Activated T-cell treated with anti-CD3 and anti-CD28 coated beads for 48 hours (primary cell): ENCODE results near the gene UBAP1.
"Not testable (repeated sequence)": the region's sequence is repeated elsewhere in the genome, so short reads cannot be mapped to it uniquely, and the experiment has no call there.

Experiments
- DNase-seq: peaks from one replicate; pipeline ENCODE4 v3.0.0-alpha.2; 2020; ENCODE audit warnings: low read depth

UBAP1 gene

GRCh38 chr9:34262971-34263370 is 84.1 kb downstream of the UBAP1 start:
- DNase-seq: no peak

GRCh38 chr9:34267660-34268059 is 88.8 kb downstream of the UBAP1 start:
- DNase-seq: no peak

DNA sequence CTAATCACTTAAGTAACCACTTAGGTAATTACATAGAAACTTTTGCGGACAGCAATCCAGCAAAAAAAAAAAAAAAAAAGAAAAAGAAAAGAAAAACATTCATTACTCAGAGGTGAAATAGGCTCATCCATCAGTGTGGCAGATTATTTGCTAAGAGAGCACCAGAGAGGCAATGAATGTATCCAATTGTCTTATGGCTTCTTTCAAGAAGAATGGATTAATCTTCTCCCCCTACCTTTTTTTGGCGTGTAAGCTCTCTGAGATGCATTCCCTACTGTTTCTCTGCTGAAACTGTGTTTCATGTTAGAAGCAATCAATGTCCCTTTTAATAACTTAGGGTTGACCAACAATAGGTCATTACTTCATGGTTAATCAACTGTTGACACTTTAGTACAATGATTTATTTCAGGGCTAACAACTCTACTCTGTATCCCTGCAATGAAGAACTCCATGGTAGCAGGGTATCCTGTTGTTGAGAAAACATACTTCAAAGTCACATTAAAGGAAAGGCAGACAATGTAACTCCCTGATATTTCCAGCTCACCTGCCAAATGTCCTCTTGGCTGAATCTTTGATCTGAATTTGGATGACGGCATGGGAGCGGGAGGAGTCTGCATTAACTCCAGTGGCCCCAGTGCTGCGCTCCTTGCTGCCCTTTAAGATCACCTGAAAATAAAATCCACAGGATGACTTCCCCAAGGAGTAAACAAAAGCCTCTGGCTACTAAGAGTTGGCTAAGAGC is 92.6 kb downstream of the UBAP1 start:
- no peak for DNase-seq

- no peak for DNase-seq
These were observed 93.3 kb downstream of the UBAP1 start for GRCh38 chr9:34272101-34272541.

DNA sequence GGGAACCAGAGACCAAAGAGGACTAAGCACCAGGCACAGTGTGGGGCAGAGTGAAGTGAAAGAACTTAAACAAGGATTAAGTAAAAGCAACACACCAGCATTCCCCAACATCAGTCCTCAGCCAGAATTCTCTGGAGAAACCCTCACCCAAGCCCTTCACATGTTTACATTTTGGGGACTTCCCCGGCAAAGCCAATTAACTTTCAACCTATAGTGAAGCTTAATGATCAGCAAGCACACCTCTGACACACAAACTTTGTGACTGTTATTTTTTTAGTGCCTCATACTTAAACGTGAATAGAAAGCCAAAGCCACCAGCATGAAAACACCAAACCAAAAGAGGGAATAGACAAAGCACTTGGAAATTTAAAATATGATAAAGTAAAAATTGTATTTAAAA is 94.7 kb downstream of the UBAP1 start:
- not testable (repeated sequence) for DNase-seq

- no peak for DNase-seq
These were observed 97.0 kb downstream of the UBAP1 start for GRCh38 chr9:34275811-34276210.

DNA sequence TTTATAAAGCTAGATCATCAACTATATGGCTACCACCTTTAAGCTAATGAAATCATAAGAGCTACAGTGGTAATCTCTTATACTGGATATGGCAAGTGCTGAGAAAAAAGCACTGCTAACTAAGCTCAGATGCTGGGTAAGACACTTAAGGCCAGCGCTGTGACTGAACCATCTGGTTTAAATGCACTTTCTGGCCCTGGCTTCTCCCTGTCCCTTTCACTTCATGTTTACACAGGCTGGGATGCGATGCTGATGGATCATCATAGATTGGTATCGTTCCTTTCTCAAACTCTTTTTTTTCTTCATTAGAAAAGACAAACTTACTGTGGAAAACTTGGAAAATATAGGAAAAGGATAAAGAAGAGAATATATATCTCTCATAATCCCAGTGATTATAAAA is 97.9 kb downstream of the UBAP1 start:
- no peak for DNase-seq

DNA sequence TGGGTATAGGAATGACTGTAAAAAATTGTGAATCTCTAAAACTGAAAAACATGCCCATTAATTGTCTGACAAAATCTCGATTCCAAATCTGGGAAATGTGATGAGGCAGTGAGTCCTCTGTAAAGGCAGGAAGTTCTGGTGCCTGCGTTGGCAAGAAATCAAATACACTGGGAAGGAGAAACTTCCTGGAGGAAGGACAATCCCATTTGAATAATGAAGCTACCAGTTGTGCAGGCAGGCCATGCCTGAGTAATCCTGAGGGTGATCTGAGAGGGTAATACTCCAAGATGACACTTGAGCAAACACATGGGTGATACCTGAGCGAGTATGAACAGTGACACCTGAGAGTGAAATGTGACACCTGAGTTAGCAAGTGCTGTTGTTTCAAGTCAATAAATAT is 100.6 kb downstream of the UBAP1 start:
- DNase-seq: no peak

GRCh38 chr9:34282096-34282495 is 103.3 kb downstream of the UBAP1 start:
- DNase-seq: no peak

DNA sequence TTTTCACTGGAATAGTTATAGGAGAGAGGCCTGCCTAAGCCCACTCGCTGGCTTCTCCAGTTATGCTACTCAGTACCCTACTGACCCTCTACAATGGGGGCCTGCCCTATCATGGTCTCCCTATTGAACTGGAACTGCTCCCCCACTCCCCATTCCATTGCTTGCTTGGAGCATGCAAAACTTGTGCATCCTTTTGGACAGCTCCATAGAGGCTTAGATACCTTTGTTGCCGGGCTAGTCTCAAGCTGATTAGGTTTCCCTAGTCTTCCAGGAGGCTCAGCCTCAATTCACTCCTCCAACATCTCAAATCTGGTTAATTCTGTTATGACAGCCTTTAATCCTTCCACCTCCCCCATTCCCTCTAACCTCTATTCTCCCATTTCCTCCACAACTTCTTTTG is 110.3 kb downstream of the UBAP1 start:
- DNase-seq: no peak

DNA sequence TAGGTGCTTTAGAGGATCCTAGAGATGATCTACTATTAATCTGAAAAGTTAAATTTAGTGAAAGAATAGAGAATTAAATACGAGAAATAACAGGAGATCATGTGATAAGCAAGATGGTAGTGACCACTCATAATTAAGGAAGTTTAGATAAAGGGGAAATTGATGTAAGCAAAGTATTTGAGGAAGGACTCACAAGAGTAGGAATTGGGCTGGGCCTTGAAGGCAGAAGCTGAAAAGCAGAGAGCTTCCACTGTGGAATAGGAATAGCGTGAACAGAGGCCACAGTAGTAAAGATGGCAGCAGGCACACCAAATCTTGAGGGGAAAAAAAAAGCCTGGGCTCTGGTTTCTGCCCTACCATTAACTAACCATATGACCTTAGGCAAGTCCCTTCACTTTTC is 112.2 kb downstream of the UBAP1 start:
- DNase-seq: no peak

GRCh38 chr9:34291423-34291822 is 112.6 kb downstream of the UBAP1 start:
- no peak for DNase-seq

GRCh38 chr9:34292552-34292951 is 113.7 kb downstream of the UBAP1 start:
- DNase-seq: no peak

GRCh38 chr9:34301064-34301463 is 122.2 kb downstream of the UBAP1 start:
- not testable (repeated sequence) for DNase-seq
